ENCODE measurements around the gene TUBA1B. TPM values are rescaled to one million over a fixed set of nuclear protein-coding genes. Genes with fewer than 3 reads are reported as not detected.
A peak's percentile ranks its signal among the peaks of the same experiment; 100 is the strongest.

Gene TUBA1B
- total and polyA plus RNA-seq, 2 of the 13 experiments (the other 11 are each of a cell fraction or from before 2014, with no cell fraction given), result 1,275 to 1,353 TPM

GRCh38 chr12:49088150-49088931, 42.9 kb downstream of the TUBA1B start (continued):
- TF ChIP-seq AHR (CRISPR knock-in tag; IDR thresholded peaks at IDR 0.05) (0 out of 2 replicates have a peak, but pooled peaks have one; percentile 59), BHLHE40 (IDR thresholded peaks at IDR 0.05; ENCODE audit: low read length) (0 out of 2 replicates have a peak, but pooled peaks have one; percentile 21), SALL1 (CRISPR knock-in tag; IDR thresholded peaks at IDR 0.05) (peak; percentile 37; the same call in 1 of the 2 replicates), ELF1 (CRISPR knock-in tag; IDR thresholded peaks at IDR 0.05) (0 out of 2 replicates have a peak, but pooled peaks have one; percentile 25), ZNF773 (CRISPR knock-in tag; IDR thresholded peaks at IDR 0.05; ENCODE audit: borderline replicate concordance) (no peak), GABPA (IDR thresholded peaks at IDR 0.05; ENCODE audit: low read depth, low read length) (no peak), GABPA (CRISPR knock-in tag; IDR thresholded peaks at IDR 0.05; ENCODE audit: low read depth) (peak; percentile 13; the same call in 1 of the 2 replicates), ZBTB3 (CRISPR knock-in tag; IDR thresholded peaks at IDR 0.05; ENCODE audit: borderline replicate concordance, low read depth) (no peak), ZMYM4 (CRISPR knock-in tag; IDR thresholded peaks at IDR 0.05) (0 out of 2 replicates have a peak, but pooled peaks have one; percentile 31), SIN3A (IDR thresholded peaks at IDR 0.05; ENCODE audit: borderline replicate concordance, low read depth, low read length) (no peak), HMGXB4 (CRISPR knock-in tag; IDR thresholded peaks at IDR 0.05; ENCODE audit: borderline replicate concordance in 1 of 2, low read depth in 1 of 2) (peak; percentile 44 to 47; a peak in 2 of 4 replicates), PHB2 (IDR thresholded peaks at IDR 0.05; ENCODE audit: partially characterized antibody) (no peak), TFE3 (CRISPR knock-in tag; IDR thresholded peaks at IDR 0.05) (no peak), RAD21 (CRISPR knock-in tag; IDR thresholded peaks at IDR 0.05) (peak; percentile 72), ZNF331 (CRISPR knock-in tag; IDR thresholded peaks at IDR 0.05) (peak; percentile 41; the same call in 1 of the 2 replicates), KLF15 (CRISPR knock-in tag; IDR thresholded peaks at IDR 0.05; ENCODE audit: borderline replicate concordance) (no peak), KDM2A (CRISPR knock-in tag; IDR thresholded peaks at IDR 0.05; ENCODE audit: borderline replicate concordance, low read depth) (peak; percentile 62), GATAD2A (CRISPR knock-in tag; IDR thresholded peaks at IDR 0.05) (peak; percentile 47; the same call in 1 of the 2 replicates), MBD4 (IDR thresholded peaks at IDR 0.05; ENCODE audit: borderline replicate concordance, low read length) (no peak), ZNF274 (CRISPR knock-in tag; IDR thresholded peaks at IDR 0.05) (peak; percentile 19; the same call in 1 of the 2 replicates), NR1H2 (CRISPR knock-in tag; IDR thresholded peaks at IDR 0.05; ENCODE audit: borderline replicate concordance, low read depth) (no peak), ZNF20 (CRISPR knock-in tag; IDR thresholded peaks at IDR 0.05) (no peak), ERF (CRISPR knock-in tag; IDR thresholded peaks at IDR 0.05) (peak; percentile 55; the same call in 1 of the 2 replicates), ZNF143 (CRISPR knock-in tag; IDR thresholded peaks at IDR 0.05) (no peak), STAG1 (CRISPR knock-in tag; IDR thresholded peaks at IDR 0.05) (peak; percentile 67), TIGD3 (CRISPR knock-in tag; IDR thresholded peaks at IDR 0.05; ENCODE audit: borderline replicate concordance) (no peak), ZBTB38 (CRISPR knock-in tag; IDR thresholded peaks at IDR 0.05) (no peak)
